H9 (cell line): ENCODE measurements around the gene ENHO. TPM values are rescaled to one million over a fixed set of nuclear protein-coding genes. Genes with fewer than 3 reads are reported as not detected.

Source experiments
- DNase-seq: peaks from one replicate; pipeline ENCODE4 v3.0.0-alpha.2; 2017
- H2AFZ ChIP-seq: one replicate; pipeline ENCODE4 v1.6.1; 2013; ENCODE audit warnings: mild to moderate bottlenecking, low read length, control low read depth, moderate library complexity
- H2AK5ac ChIP-seq: 2 replicates; pipeline ENCODE4 v1.6.1; 2013; ENCODE audit warnings: low read length, control low read depth, mixed read lengths; ENCODE audit not compliant: insufficient read length
- H2BK120ac ChIP-seq: one replicate; pipeline ENCODE4 v1.6.1; 2013; ENCODE audit warnings: low read depth, mild to moderate bottlenecking, low read length, control low read depth, inconsistent platforms; ENCODE audit not compliant: poor library complexity, severe bottlenecking
- H2BK12ac ChIP-seq: 2 replicates; pipeline ENCODE4 v1.6.1; 2013; ENCODE audit warnings: low read length, control low read depth, mixed read lengths, low read depth; ENCODE audit not compliant: insufficient read length
- H2BK15ac ChIP-seq: 2 replicates; pipeline ENCODE4 v1.6.1; 2013; ENCODE audit warnings: low read depth, low read length, control low read depth
- H2BK20ac ChIP-seq: one replicate; pipeline ENCODE4 v1.6.1; 2013; ENCODE audit warnings: low read depth, mild to moderate bottlenecking, low read length, control low read depth, inconsistent platforms; ENCODE audit not compliant: poor library complexity, severe bottlenecking
- H2BK5ac ChIP-seq: 2 replicates; pipeline ENCODE4 v1.6.1; 2013; ENCODE audit warnings: low read length, control low read depth, mixed read lengths; ENCODE audit not compliant: insufficient read length
- H3K14ac ChIP-seq: 2 replicates; pipeline ENCODE4 v1.6.1; 2013; ENCODE audit warnings: low read length, control low read depth; ENCODE audit not compliant: insufficient read depth
- H3K18ac ChIP-seq: 2 replicates; pipeline ENCODE4 v1.6.1; 2013; ENCODE audit warnings: low read depth, mild to moderate bottlenecking, mixed read lengths, low read length, control low read depth; ENCODE audit not compliant: insufficient read length
- H3K23ac ChIP-seq: 2 replicates; pipeline ENCODE4 v1.6.1; 2013; ENCODE audit warnings: low read length, control low read depth, mixed read lengths, low read depth; ENCODE audit not compliant: insufficient read length
- H3K23me2 ChIP-seq: 2 replicates; pipeline ENCODE4 v1.6.1; 2013; ENCODE audit warnings: low read depth, mild to moderate bottlenecking, mixed read lengths, low read length, control low read depth; ENCODE audit not compliant: insufficient read length, poor library complexity, severe bottlenecking
- H3K27ac ChIP-seq: 2 replicates; pipeline ENCODE4 v1.5.1; 2013; ENCODE audit warnings: low read length, control low read depth, mixed read lengths, low read depth; ENCODE audit not compliant: insufficient read length
- H3K27me3 ChIP-seq: 2 replicates; pipeline ENCODE4 v1.6.1; 2013; ENCODE audit warnings: low read length, control low read depth, inconsistent platforms; ENCODE audit not compliant: insufficient read depth
- H3K4ac ChIP-seq: 2 replicates; pipeline ENCODE4 v1.6.1; 2013; ENCODE audit warnings: low read depth, mild to moderate bottlenecking, control low read depth, inconsistent platforms, low read length, moderate library complexity
- H3K4me1 ChIP-seq: 2 replicates; pipeline ENCODE4 v1.6.1; 2013; ENCODE audit warnings: low read length, control low read depth, inconsistent platforms; ENCODE audit not compliant: insufficient read depth
- H3K4me2 ChIP-seq: 2 replicates; pipeline ENCODE4 v1.6.1; 2013; ENCODE audit warnings: low read length, control low read depth, mixed read lengths; ENCODE audit not compliant: insufficient read length, insufficient read depth
- H3K56ac ChIP-seq: 2 replicates; pipeline ENCODE4 v1.6.1; 2013; ENCODE audit warnings: low read depth, mild to moderate bottlenecking, mixed read lengths, low read length, control low read depth; ENCODE audit not compliant: insufficient read length
- H3K79me1 ChIP-seq: 2 replicates; pipeline ENCODE4 v1.6.1; 2013; ENCODE audit warnings: low read depth, mild to moderate bottlenecking, moderate library complexity, low read length, control low read depth, inconsistent platforms; ENCODE audit not compliant: insufficient read depth, poor library complexity, severe bottlenecking
- H3K79me2 ChIP-seq: 2 replicates; pipeline ENCODE4 v1.6.1; 2013; ENCODE audit warnings: low read length, control low read depth, inconsistent platforms; ENCODE audit not compliant: insufficient read depth
- H3K9ac ChIP-seq: 2 replicates; pipeline ENCODE4 v1.6.1; 2013; ENCODE audit warnings: low read length, control low read depth, mixed read lengths; ENCODE audit not compliant: insufficient read length; ENCODE audit errors: extremely low read depth
- H3K9me3 ChIP-seq: one replicate; pipeline ENCODE4 v1.6.1; 2013; ENCODE audit warnings: low read depth, low read length, inconsistent platforms; ENCODE audit not compliant: control insufficient read depth
- H3T11ph ChIP-seq: one replicate; pipeline ENCODE4 v1.6.1; 2013; ENCODE audit warnings: mild to moderate bottlenecking, low read length, control low read depth, inconsistent platforms
- H4K20me1 ChIP-seq: one replicate; pipeline ENCODE4 v1.6.1; 2013; ENCODE audit not compliant: control insufficient read depth, insufficient read length, insufficient read depth
- H4K5ac ChIP-seq: 2 replicates; pipeline ENCODE4 v1.6.1; 2013; ENCODE audit warnings: low read depth, mild to moderate bottlenecking, mixed read lengths, low read length, control low read depth; ENCODE audit not compliant: insufficient read length
- H4K8ac ChIP-seq: replicated peaks from 2 replicates; pipeline ENCODE4 v1.6.1; 2013; ENCODE audit warnings: low read length, control low read depth, mixed read lengths, low read depth; ENCODE audit not compliant: insufficient read length
- H4K91ac ChIP-seq: 2 replicates; pipeline ENCODE4 v1.6.1; 2013; ENCODE audit warnings: low read depth, mild to moderate bottlenecking, moderate library complexity, mixed read lengths, low read length, control low read depth; ENCODE audit not compliant: insufficient read length
- H3K27ac Mint-ChIP-seq, 3 experiments: 2 replicates in 2 of 3; 3 replicates in 1 of 3; pipeline ENCODE4 v1.8.0; 2020 to 2021; ENCODE audit warnings: mixed read lengths in 3 of 3, mild to moderate bottlenecking in 1 of 3, moderate library complexity in 1 of 3
- H3K27me3 Mint-ChIP-seq: 2 replicates; pipeline ENCODE4 v1.8.0; 2021; ENCODE audit warnings: low read depth, mild to moderate bottlenecking, moderate library complexity, mixed read lengths
- H3K36me3 Mint-ChIP-seq, 3 experiments: 2 replicates in 2 of 3; 3 replicates in 1 of 3; pipeline ENCODE4 v1.8.0; 2020 to 2021; ENCODE audit warnings: low read depth in 3 of 3, mixed read lengths in 3 of 3; ENCODE audit not compliant: insufficient read depth in 1 of 3
- H3K4me1 Mint-ChIP-seq, 2 experiments: 2 replicates each; pipeline ENCODE4 v1.8.0; 2020; ENCODE audit warnings: mixed read lengths in 2 of 2
- H3K4me3 Mint-ChIP-seq, 2 experiments: 2 replicates in 1 of 2; 3 replicates in 1 of 2; pipeline ENCODE4 v1.8.0; 2020 to 2021; ENCODE audit warnings: mild to moderate bottlenecking in 2 of 2, mixed read lengths in 2 of 2, moderate library complexity in 1 of 2
- H3K9me3 Mint-ChIP-seq, 2 experiments: 2 replicates in 1 of 2; 3 replicates in 1 of 2; pipeline ENCODE4 v1.8.0; 2020; ENCODE audit warnings: mild to moderate bottlenecking in 2 of 2, mixed read lengths in 2 of 2, moderate library complexity in 1 of 2
- CTCF ChIP-seq: fragments of 200-600 bp; sonication (generic); conservative IDR thresholded peaks from 3 replicates; pipeline ENCODE4 v1.8.0; 2021; ENCODE audit warnings: antibody characterized with exemption, mild to moderate bottlenecking
- WGBS: extraction: QIAGEN DNeasy Blood & Tissue Kit; methylation state at CpG from one replicate; pipeline ENCODE4 v1.1.7; 2013; ENCODE audit warnings: missing lambda C conversion rate, low lambda C conversion rate, mixed read lengths; ENCODE audit not compliant: insufficient read length; ENCODE audit errors: extremely low coverage; 5-methylcytosine and 5-hydroxymethylcytosine counted together
- total RNA-seq: library from RNA; stranded (reverse); gene quantifications from 2 replicates; pipeline ENCODE4 v1.2.1, GENCODE V29; 2021

Gene ENHO
- total RNA-seq, 1 experiment from 2014 or later: 14.5 TPM

GRCh38 chr9:34508951-34509350 lies 13.8 kb downstream of the ENHO start:
- WGBS: no CpG with 5 or more reads among the region's 3 CpGs
- H4K5ac ChIP-seq: no peak overlapping the region
- H3K9ac ChIP-seq: no peak overlapping the region
- no peak overlapping the region for H3K23ac ChIP-seq
- H2BK5ac ChIP-seq: no peak overlapping the region
- peaks cover 19% of the 10 kb centered on the region; the same call in 1 of the 2 replicates for H3K4me1 ChIP-seq
- Mint-ChIP-seq H3K4me1 (peaks cover 33 to 42% of the 10 kb centered on the region in 2 experiments), H3K27me3 (peaks cover 3% of the 10 kb centered on the region; the same call in 1 of the 2 replicates), H3K4me3 (no peak overlapping the region), H3K9me3 (no peaks in the 10 kb centered on the region), H3K27ac (no peak overlapping the region), H3K36me3 (no peaks in the 10 kb centered on the region)
- H3K79me2 ChIP-seq: no peaks in the 10 kb centered on the region
- H2BK20ac ChIP-seq: no peak overlapping the region
- H2AFZ ChIP-seq: no peak overlapping the region
- H3K79me1 ChIP-seq: no peaks in the 10 kb centered on the region
- no peaks in the 10 kb centered on the region for H4K20me1 ChIP-seq
- no peak overlapping the region for H3K56ac ChIP-seq
- H3K27me3 ChIP-seq: no peaks in the 10 kb centered on the region
- TF ChIP-seq CTCF: no peak
- H2AK5ac ChIP-seq: no peak overlapping the region
- H3K4ac ChIP-seq: no peak overlapping the region
- no peak overlapping the region for H3K14ac ChIP-seq
- H4K91ac ChIP-seq: no peak overlapping the region
- no peaks in the 10 kb centered on the region for H3K9me3 ChIP-seq
- H4K8ac ChIP-seq: no peak overlapping the region
- H3K27ac ChIP-seq: no peak overlapping the region
- no peaks in the 10 kb centered on the region for H3K23me2 ChIP-seq
- no peak overlapping the region for H3K18ac ChIP-seq
- H2BK15ac ChIP-seq: no peak overlapping the region
- no peak overlapping the region for H3K4me2 ChIP-seq
- no peak for DNase-seq
- H3T11ph ChIP-seq: no peak overlapping the region
- no peak overlapping the region for H2BK12ac ChIP-seq
- H2BK120ac ChIP-seq: no peak overlapping the region
